Neutrophil (primary cell): ENCODE measurements around the gene SLC5A10.

Source experiments
- H3K27ac ChIP-seq: fragments of 200-600 bp; sonication (generic); 2 replicates; pipeline ENCODE4 v1.5.1; 2016; ENCODE audit warnings: mild to moderate bottlenecking, moderate library complexity
- H3K27me3 ChIP-seq: fragments of 200-600 bp; sonication (generic); 2 replicates; pipeline ENCODE4 v1.6.0; 2016; ENCODE audit warnings: mild to moderate bottlenecking
- H3K36me3 ChIP-seq: fragments of 200-600 bp; sonication (generic); 2 replicates; pipeline ENCODE4 v1.5.1; 2017
- H3K4me1 ChIP-seq, 2 experiments: fragments of 200-600 bp in 1 of 2; sonication (generic) in 1 of 2; 1 replicate in 1 of 2; 2 replicates in 1 of 2; pipeline versions ENCODE4 v1.5.1 to v1.6.1; 2013 to 2016; ENCODE audit warnings: low read depth in 1 of 2, low read length in 1 of 2, mild to moderate bottlenecking in 1 of 2, moderate library complexity in 1 of 2; ENCODE audit not compliant: control insufficient read depth in 1 of 2, insufficient read depth in 1 of 2
- H3K4me3 ChIP-seq, 2 experiments: fragments of 200-600 bp in 1 of 2; sonication (generic) in 1 of 2; 1 replicate in 1 of 2; 2 replicates in 1 of 2; pipeline ENCODE4 v1.5.1; 2013 to 2016; ENCODE audit warnings: low read depth in 1 of 2, low read length in 1 of 2, mild to moderate bottlenecking in 1 of 2, moderate library complexity in 1 of 2
- H3K9me3 ChIP-seq: fragments of 200-600 bp; sonication (generic); 2 replicates; pipeline ENCODE4 v1.5.1; 2016
- CTCF ChIP-seq: fragments of 200-600 bp; sonication (generic); IDR thresholded peaks from 2 replicates; pipeline ENCODE4 v1.5.1; 2016; ENCODE audit warnings: antibody characterized with exemption

Gene SLC5A10

GRCh38 chr17:18916816-18917500 is 35.0 kb upstream of the SLC5A10 start:
- H3K9me3 ChIP-seq: no peaks in the 10 kb centered on the region
- no peaks in the 10 kb centered on the region for H3K27me3 ChIP-seq
- no peak overlapping the region for H3K4me3 ChIP-seq
- peaks cover 2 to 4% of the 10 kb centered on the region in 2 experiments for H3K4me1 ChIP-seq
- H3K27ac ChIP-seq: no peak overlapping the region
- TF ChIP-seq CTCF: no peak
- peaks cover 34% of the 10 kb centered on the region for H3K36me3 ChIP-seq

GRCh38 chr17:18917506-18918032 is 34.4 kb upstream of the SLC5A10 start:
- Histone ChIP-seq H3K4me1 (peaks cover 5 to 8% of the 10 kb centered on the region in 2 experiments), H3K4me3 (no peak overlapping the region), H3K36me3 (peaks cover 28% of the 10 kb centered on the region), H3K27me3 (no peaks in the 10 kb centered on the region), H3K9me3 (no peaks in the 10 kb centered on the region), H3K27ac (no peak overlapping the region)
- TF ChIP-seq CTCF: no peak

GRCh38 chr17:18919963-18920362 is 32.0 kb upstream of the SLC5A10 start:
- TF ChIP-seq CTCF: no peak
- peaks cover 21% of the 10 kb centered on the region for H3K36me3 ChIP-seq
- H3K4me1 ChIP-seq: peaks cover 5 to 8% of the 10 kb centered on the region in 2 experiments
- no peak overlapping the region for H3K27ac ChIP-seq
- H3K4me3 ChIP-seq: no peak overlapping the region
- H3K9me3 ChIP-seq: no peaks in the 10 kb centered on the region
- H3K27me3 ChIP-seq: no peaks in the 10 kb centered on the region

GRCh38 chr17:18920911-18921441 is 31.0 kb upstream of the SLC5A10 start:
- H3K9me3 ChIP-seq: no peaks in the 10 kb centered on the region

GRCh38 chr17:18921485-18921884 is 30.5 kb upstream of the SLC5A10 start:
- Histone ChIP-seq H3K9me3 (no peaks in the 10 kb centered on the region), H3K36me3 (peaks cover 16% of the 10 kb centered on the region), H3K4me1 (peaks cover 5 to 8% of the 10 kb centered on the region in 2 experiments), H3K27me3 (no peaks in the 10 kb centered on the region), H3K4me3 (no peak overlapping the region), H3K27ac (no peak overlapping the region)
- TF ChIP-seq CTCF: no peak

More at GRCh38 chr17:18920911-18921441, 31.0 kb upstream of the SLC5A10 start:
- no peak overlapping the region for H3K27ac ChIP-seq
- H3K36me3 ChIP-seq: peaks cover 18% of the 10 kb centered on the region
- H3K4me1 ChIP-seq: peaks cover 5 to 8% of the 10 kb centered on the region in 2 experiments
- no peak overlapping the region for H3K4me3 ChIP-seq
- no peaks in the 10 kb centered on the region for H3K27me3 ChIP-seq
- TF ChIP-seq CTCF: no peak
